Skin epidermis (tissue), 12 donors: ENCODE results near the gene SNPH.

Experiments
- H3K27ac ChIP-seq, 21 experiments: fragments of 200-600 bp; sonication (generic) in 11 of 21; one replicate each; pipeline ENCODE4 v1.5.0; 2020; ENCODE audit warnings: mild to moderate bottlenecking in 3 of 21, inconsistent platforms in 2 of 21, moderate library complexity in 2 of 21
- H3K4me3 ChIP-seq, 7 experiments: fragments of 200-600 bp; sonication (generic) in 2 of 7; one replicate each; pipeline ENCODE4 v1.5.0; 2020; ENCODE audit warnings: inconsistent platforms in 2 of 7, mild to moderate bottlenecking in 2 of 7, moderate library complexity in 1 of 7

Gene SNPH

DNA sequence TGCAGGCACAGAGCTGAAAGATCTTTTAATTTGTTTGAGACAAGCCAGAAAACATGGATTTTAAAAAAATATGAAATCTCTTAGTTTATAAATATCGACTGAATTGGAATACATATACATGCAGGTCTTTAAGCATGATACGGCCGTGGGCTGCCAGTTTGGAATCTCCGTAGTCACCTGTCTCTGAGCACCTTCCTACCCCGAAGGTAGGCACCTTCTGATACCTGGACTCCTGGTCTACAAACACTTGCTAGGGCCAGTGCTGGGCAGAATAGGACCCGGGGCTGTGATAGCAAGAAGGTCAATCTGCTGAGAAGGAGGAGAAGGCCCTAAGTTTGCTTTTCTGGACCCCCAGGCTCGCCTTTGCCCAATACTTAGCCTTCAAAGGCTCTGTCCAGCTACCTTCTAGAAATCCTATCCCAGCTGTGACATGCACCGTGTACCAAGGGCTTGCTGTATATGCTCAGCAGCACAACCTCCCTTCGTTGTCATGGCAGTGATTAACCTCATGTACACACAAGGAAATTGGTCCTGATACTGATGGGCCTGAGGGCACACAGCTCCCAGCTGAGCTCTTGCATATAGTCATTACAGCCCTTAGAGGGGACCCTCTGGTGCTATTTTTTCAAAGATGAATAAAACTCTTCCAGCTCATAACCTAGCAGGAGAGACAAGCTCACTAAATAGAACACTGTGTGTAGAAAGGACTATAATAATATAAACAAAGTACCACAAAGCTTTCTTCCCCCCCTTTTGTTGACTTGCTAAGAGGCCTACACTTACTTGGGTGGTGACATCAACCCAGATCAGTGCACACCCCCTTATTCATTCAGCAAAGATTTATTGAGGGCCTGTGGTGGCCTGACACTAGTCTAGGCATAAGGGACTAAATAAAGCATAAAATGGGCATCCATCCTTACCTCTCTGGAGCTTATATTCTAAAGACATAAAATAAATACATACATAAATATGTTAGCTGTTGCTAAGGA lies 17.7 kb downstream of the SNPH start:
- Histone ChIP-seq H3K27ac (no peak overlapping the region), H3K4me3 (no peak overlapping the region)

DNA sequence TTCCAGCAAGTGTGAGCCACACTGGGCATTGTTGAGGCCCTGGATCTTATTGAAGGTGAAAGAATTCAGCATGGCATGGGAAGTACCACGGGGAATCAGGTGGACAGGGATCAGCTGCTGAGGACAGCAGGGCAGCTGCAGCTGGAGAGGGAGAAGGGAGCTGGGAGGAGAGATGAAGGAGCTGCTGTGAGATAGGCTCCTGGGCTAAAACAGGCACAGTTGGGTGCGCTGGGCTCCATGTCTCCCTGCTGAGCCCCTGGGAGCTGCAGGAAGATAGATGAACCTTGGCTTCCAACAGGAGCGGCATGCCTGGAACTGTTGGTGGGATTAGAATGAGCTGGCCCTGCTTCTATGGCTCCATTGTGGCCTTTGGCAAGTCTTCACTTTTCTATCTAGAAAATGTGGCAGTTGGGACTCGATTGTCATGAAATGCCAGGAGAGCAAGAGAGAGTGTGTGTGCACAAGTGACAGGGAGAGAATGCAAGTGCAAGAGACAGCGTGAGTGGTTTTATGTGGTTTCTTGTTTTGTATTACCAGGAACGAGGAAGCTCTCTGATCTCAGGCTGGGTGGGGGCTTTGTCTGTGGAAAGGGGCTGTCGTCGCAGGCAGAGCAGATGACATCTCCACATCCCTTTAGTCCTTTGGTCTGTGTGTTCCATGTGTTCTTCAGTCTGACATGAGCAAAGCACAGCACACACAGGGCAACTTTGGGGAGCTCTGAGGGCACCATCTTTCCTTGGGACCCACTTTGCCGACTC lies 20.4 kb downstream of the SNPH start:
- Histone ChIP-seq H3K4me3 (no peak overlapping the region), H3K27ac (no peak overlapping the region)

DNA sequence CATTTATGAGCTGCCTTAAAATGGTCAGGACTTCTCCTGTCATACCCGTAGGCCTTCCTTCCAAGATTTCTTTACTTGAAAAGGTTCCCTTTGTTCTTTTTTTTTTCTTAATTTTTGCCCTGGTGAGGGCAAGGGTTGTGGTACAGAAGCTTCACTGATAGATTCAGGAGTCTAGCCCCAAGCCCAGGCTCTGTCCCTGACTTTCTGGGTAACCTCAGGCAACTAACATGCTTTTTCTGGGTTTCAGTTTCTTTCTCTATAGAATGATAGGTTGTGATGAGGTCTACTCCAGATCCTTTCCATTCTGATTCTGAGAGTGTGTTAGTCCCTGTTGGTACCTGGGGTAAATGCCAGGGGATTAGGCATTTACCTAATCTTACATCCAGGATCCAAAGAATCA lies 21.2 kb downstream of the SNPH start:
- H3K4me3 ChIP-seq, result no peak overlapping the region
- H3K27ac ChIP-seq, result no peak overlapping the region

DNA sequence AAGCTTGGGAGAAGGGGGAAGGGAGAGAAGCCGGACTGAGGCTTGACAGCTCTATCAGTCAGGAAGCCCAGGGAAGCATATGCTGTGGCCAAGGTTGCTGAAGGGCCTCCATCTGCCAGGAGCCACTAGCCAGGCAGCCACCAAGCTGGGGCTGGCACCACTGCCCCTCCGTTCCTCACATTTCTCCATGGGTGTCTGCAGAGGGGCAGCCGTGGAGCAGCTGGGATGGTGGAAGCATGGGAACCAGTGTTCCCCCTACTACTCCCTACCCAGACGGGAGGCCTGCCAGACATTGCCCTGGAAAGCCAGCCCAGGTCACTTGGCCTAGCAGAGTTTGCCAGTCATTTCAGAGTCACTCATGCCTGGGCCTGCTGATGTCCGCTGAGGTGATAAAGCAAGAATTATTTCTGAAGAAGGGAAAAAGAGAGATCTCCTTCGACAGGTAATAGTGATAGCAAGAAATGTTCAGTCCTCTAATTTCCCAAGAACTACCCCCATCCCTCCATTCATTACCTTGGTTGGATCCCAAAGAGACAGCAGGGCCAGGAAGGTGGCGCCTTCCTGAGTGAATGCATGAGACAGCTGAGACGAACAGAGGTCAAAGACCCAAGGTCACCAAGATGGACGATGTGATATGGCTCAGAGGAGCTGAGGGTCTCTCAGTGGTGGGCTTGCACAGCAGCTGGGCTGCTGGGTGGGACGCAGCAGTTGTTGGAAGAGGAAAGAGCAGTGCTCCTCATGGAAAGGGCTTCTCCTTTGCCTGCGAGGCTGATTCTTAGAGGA lies 21.9 kb downstream of the SNPH start:
- H3K4me3 ChIP-seq, result no peak overlapping the region
- no peak overlapping the region for H3K27ac ChIP-seq

DNA sequence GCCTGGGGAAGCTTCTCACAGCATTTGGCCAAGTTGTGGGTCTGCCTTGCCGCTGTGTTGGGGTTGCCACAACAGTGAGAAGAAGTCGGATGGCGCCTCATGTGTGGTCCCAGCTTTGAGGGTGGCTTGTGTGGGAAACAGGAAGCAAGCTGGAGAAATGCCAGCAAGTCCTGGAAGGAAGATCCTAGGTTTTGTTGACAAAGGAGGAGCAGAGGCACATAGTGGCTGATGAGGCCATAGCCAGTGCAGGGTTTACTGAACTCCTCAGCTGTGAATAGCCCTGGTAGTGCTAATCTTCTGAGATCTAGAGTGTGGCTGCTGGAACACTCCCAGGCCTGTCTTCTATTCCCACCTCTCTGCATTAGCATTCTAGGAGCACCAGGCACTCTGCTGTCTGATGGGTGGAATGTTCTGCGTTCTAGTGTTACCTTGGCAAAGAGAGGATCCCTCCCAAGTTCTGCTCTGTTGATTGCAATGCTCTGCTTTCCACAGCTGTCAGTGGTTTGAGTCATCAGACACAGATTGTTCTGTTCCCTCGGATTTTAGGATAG lies 25.2 kb downstream of the SNPH start:
- no peak overlapping the region for H3K27ac ChIP-seq
- H3K4me3 ChIP-seq, result no peak overlapping the region

DNA sequence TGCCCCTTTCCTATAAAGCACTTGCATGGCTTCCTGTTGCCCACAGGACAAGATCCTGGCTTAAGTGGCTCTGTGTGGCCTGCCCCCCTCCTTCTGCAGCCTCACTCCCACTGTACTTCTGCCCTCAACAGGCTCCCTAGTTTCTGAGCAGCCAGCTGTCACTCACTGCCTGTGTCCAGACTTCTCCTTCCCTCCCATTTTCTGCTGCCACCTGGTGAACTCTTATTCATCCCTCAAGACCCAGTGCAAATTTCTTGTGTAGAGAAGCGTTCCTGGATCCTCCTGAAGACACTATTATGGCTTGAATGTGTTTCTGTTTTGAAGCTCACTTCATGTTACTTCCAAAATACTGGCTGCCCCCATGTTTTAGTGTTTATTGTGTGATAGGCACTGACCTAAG lies 26.5 kb downstream of the SNPH start:
- H3K27ac ChIP-seq, result no peak overlapping the region
- no peak overlapping the region for H3K4me3 ChIP-seq

DNA sequence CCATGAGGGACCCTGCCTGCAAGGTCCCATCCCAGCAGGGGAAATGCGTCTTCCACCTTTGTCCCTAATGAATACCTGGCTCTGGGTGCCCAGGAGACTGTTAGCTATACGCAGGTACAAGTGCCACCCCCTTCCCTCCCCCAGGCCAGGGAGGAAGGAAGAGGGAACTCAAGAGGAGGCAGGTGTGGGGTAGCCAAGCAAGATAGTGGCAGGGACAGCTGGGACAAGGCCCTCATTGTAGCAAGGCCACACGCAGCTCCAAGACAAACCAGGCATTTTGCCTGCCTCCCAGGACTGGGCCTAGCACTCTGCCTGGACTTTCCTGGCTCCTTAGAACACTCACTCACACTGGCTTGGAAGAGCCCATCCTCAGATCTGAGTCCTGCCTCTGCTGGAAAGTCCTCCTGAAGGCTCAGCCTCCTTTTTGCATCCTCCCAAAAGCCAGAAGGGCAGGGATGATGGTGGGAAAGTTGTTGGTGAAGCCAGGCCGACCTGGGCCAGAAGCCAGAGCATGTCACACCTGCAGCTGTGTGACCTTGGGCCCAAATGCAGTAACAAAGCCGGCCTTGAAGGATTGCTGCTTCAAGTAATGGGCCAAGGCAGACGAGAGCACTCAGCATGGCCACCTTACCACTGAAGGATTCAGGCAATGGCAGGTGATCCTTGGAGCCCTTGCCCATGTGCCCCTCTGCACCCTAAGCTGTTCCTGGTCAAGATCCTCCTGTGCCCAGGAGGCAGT lies 27.7 kb downstream of the SNPH start:
- Histone ChIP-seq H3K27ac (no peak overlapping the region), H3K4me3 (no peak overlapping the region)

DNA sequence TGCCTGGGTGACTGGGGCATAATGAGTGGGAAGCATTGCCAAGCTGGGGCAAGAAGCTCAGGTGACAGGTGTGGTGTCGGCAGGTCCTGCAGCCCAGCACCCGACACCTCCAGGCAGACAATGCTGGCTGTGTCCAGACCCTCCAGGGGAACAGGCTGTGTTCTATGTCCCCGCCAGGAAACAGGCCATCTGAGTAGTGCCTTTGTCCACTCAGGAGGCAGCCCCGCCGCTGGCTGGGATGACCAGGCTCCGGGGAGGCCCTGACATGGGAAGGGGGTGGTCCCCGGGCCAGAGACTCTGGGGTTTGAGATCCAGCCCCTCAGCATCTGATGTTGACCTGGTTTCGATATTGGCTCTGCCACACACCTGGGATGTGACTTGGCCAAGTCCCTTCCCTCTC lies 28.4 kb downstream of the SNPH start:
- Histone ChIP-seq H3K27ac (no peak overlapping the region), H3K4me3 (no peak overlapping the region)

DNA sequence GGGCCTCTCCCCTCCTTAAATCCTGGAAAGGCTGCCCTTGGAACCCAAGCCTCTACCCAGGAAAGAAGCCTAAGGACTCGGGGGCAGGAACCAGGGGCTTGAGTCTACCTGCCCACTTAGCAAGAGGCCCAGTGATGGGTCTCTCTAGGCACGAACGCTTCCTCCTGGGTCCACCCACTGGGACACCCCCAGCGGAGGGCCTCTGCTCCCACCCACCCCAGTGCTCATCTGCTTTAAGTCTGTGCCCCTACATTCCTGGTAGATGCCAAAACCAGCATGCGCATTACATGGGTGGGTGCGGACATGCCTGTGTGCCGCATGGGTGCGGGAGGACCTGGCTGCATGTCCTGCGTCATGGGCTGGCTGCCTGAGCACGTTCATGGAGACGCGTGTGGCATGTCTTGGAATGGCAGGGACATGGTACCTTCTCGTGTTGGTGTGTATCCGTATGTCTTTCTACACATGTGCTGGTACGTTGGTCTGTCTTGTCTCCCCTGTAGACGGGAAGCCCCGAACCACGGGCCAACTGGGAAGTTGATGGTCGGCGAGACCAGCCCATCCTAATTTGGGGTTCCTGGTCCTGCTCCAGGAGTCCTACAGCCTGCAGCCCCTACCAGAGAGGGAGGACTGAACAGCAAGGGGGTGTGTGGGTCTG lies 29.3 kb downstream of the SNPH start:
- no peak overlapping the region for H3K4me3 ChIP-seq
- no peak overlapping the region for H3K27ac ChIP-seq

DNA sequence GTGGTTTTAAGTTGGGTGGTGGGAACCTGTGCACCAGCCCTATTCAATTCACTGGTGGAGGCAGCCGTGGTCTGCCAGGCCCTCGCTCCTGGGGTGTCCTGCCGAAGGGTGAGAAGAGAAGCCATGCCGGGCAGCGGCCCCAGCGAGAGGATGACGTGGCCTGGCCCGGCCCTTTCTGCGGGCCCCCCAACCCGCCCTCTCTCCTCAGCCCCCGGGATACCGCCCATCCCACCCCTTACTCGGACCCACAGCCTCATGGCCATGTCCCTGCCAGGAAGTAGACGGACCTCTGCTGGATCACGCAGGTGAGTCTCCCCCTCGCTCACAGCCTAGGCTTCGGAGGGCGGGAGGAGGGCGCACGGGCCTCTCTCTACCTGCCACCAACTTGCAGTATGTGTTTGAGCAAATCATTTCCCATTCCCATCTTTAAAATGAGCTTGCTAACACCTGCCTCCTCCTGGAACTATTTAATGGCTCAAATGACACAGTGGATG lies 30.1 kb downstream of the SNPH start:
- H3K27ac ChIP-seq, result no peak overlapping the region

DNA sequence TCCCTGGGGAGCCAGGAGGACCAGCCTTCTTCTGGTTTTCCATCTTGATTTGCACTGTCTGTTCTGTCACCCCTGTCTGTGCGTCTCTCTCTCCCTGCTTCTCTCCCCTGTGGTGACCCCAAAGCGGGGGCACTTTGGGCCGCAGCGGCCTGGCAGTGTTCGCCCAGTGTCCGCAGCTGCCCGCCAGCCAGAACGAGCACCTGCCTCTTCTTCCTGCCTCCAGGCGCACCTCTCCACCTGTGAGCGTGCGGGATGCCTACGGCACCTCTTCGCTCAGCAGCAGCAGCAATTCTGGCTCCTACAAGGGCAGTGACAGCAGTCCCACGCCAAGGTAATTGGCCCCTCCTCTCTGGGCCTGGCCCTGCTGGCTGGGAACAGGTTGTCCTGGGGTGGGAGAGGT lies 30.8 kb downstream of the SNPH start:
- H3K4me3 ChIP-seq, result no peak overlapping the region
- no peak overlapping the region for H3K27ac ChIP-seq

More for the DNA sequence above, 30.1 kb downstream of the SNPH start:
- no peak overlapping the region for H3K4me3 ChIP-seq

DNA sequence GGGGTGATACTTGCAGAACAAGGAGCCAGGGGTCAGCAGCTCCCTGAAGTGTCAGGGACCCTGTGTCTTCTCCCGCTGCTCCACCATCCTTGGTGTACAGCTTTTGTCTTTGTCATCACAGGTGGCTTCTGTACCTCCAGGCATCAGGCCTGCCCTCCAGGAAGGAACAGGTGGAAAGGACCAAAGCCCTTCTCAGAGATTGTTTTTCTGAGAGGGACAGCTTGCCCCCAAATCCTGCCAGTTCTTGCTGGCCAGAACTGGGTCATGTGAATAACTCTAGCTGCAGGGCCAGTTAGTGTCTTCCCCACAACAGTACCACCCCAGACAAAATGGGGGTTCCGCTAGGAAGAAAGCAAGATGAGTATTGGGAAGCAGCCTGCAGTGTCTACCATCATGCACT lies 31.4 kb downstream of the SNPH start:
- no peak overlapping the region for H3K27ac ChIP-seq
- H3K4me3 ChIP-seq, result no peak overlapping the region

DNA sequence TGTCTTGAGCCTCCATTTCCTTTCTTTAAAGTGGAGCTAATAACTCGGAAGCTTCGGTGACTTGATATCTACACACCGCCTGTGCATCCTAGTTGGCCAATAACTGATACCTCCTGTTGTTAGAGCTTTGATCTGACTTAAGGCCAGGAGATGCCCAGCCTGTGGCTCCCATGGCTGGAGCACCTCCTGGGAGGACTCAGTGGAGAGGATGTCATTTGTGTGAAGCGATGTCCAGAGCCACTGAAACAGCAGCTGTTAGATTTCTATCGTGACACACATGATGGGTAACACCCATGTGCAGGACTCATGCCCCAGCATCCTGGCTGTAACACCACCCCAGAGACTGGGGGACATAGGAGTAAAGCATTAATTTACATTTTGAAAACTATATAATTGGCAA lies 32.1 kb downstream of the SNPH start:
- Histone ChIP-seq H3K27ac (no peak overlapping the region), H3K4me3 (no peak overlapping the region)

DNA sequence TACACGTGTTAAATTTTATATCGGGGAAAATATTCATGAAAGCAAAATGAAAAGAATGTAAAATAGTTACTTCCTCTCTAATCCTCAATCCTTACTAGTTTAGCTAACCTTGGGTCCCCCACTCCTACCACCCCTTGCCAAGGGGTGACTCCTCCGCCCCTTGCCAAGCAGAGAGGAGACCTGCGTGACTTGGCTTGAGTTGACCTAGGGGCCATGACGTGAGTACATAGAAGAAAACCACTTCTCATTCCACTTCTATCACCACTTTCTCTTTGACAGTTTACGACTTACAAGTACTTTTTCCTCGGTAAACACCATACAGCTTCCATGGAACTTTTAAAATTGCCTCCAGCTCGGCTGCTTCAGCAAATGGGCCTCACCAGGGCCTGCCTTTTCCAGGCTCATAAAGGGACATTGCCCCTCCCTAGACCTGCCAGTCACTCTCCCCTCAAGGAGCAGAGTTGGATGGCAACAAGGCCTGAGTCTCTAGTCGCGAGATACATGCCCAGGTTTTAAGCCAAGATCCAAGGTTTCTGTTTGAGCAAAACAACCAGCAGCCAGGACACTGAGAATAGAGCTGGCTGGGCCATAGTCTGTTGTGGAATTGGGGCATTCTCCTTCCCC lies 32.9 kb downstream of the SNPH start:
- Histone ChIP-seq H3K27ac (no peak overlapping the region), H3K4me3 (no peak overlapping the region)

DNA sequence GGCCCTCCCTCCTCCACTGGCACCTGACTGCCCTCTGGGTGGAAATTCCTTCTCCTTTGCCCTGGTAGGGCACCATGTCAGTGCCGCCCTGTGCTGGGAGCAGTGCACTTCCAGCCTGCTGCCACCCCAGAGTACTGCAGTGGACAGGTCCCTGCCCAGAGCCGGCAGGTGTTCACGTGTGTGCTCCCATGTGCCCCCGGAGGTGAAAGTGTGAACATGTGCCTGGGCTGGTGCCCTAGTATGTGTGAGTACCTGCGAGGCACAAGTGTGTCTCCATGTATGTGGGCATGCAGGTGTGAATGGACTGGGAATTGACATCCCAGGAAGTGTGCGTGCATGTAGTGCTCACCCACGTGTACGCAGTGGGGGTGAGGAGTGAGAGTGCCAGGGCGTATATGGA lies 33.4 kb downstream of the SNPH start:
- Histone ChIP-seq H3K27ac (no peak overlapping the region), H3K4me3 (no peak overlapping the region)

DNA sequence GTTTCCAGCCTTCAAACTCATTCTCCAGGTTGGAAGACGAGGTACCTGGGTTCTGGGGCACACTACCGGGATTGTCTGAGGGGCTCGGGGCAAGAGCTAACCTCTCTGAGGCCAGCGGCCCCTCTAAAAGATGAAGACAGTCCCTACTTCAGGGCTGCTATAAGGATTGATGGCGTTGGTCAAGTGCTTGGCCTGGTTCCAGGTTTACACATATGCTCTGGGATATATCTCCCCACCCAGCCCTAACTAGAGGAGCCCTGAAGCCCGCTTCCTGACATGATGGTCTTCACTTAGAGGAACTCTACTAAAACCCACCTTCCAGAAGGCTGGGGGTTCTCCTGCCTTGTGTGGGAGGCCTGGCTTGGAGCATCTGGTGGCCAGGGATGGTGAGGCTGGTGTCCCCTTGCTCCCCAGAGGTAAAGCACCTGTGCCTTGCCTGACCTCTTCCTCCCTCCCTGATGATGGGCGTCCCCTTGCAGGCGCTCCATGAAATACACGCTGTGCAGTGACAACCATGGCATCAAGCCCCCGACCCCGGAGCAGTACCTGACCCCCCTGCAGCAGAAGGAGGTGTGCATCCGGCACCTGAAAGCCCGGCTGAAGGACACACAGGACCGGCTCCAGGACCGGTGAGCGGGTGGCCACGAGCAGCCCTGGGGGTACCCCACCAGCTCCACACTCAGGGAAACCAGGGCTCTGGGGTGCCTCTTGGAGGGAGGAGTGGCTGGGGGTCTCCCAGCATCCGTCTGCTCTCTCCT lies 34.2 kb downstream of the SNPH start:
- Histone ChIP-seq H3K4me3 (no peak overlapping the region), H3K27ac (peak overlapping the region in 3 of 21 experiments; percentile 11 to 44 (median 35))

DNA sequence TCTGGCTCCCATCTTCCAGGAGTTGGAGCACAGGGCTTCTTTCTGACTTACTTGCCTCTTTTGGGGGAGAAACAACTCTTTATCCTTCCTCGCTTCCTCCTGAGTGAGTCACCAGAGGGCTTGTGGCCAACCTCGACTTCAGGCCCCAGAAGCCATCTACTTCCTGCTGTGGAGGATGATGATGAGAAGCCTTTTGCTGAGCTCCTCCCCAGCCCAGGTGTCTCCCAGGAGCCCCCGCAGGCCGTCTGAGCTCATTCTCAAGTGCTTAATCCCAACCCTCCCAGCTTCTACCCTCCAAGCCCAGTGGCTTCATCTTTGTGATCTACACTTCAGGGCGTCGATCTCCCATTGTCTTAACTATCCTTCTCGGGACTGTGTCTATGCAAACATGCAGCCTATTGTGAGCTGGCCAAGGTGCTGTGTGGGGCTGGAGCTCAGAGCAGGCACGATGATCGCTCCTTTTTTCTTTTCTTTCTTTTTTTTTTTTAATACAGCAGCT lies 35.0 kb downstream of the SNPH start:
- Histone ChIP-seq H3K4me3 (no peak overlapping the region), H3K27ac (peak overlapping the region in 3 of 21 experiments; percentile 11 to 44 (median 35))
